ENCODE results near the gene GPR62. TPM values are rescaled to one million over a fixed set of nuclear protein-coding genes. Genes with fewer than 3 reads are reported as not detected.

GPR62 gene
- polyA plus RNA-seq, 3 donors: not detected

GRCh38 chr3:51955893-51956770 lies 951 bp downstream of the GPR62 start:
- peak overlapping the region; percentile 31 to 64 for H3K4me3 Mint-ChIP-seq
- peaks cover 0 to 5% (median 0%) of the 10 kb centered on the region in 7 donors for H3K9me3 Mint-ChIP-seq
- H3K27ac Mint-ChIP-seq: no peak overlapping the region
- intact Hi-C loops (cut with micrococcal nuclease): no loop called here
- Histone ChIP-seq H3K4me1 (ENCODE audit: control insufficient read depth in 1 of 2, insufficient read depth in 2 of 2, low read length in 2 of 2) (peaks cover 45 to 51% of the 10 kb centered on the region in 2 donors), H3K9me3 (replicated peaks in 1 of 2; ENCODE audit: control insufficient read depth in 1 of 2, insufficient read depth in 1 of 2, low read length in 2 of 2) (no peaks in the 10 kb centered on the region), H3K36me3 (replicated peaks in 1 of 2; ENCODE audit: control insufficient read depth in 1 of 2, insufficient read depth in 2 of 2, low read length in 2 of 2) (no peaks in the 10 kb centered on the region), H3K4me3 (replicated peaks in 1 of 3; ENCODE audit: low read depth in 2 of 3, low read length in 3 of 3) (peak overlapping the region in 2 of 3 experiments; percentile 9 to 63), H3K79me2 (ENCODE audit: insufficient read depth, low read length) (no peaks in the 10 kb centered on the region), H2AFZ (ENCODE audit: insufficient read depth, low read depth, low read length, poor library complexity, severe bottlenecking) (peak overlapping the region; percentile 88), H3K27ac (ENCODE audit: low read depth in 1 of 2, low read length in 2 of 2) (no peak overlapping the region), H4K20me1 (ENCODE audit: insufficient read depth, low read length) (no peaks in the 10 kb centered on the region), H3K27me3 (ENCODE audit: control insufficient read depth in 2 of 2, insufficient read depth in 2 of 2, low read length in 2 of 2) (peaks cover 2 to 19% of the 10 kb centered on the region in 2 donors), H3K9ac (ENCODE audit: insufficient read depth, low read length, poor library complexity, severe bottlenecking) (peak overlapping the region; percentile 66), H3K4me2 (replicated peaks; ENCODE audit: extremely low read depth, low read length, poor library complexity, severe bottlenecking) (peak overlapping the region; percentile 75)
- peaks cover 42% of the 10 kb centered on the region for H3K4me1 Mint-ChIP-seq
- TF ChIP-seq CTCF (IDR thresholded peaks at IDR 0.05): peak; percentile 34
- no peaks in the 10 kb centered on the region for H3K36me3 Mint-ChIP-seq
- WGBS (ENCODE audit: insufficient coverage): 4% methylated on average over 96 of the region's 97 CpGs
- peaks cover 13 to 30% (median 21%) of the 10 kb centered on the region in 3 donors for H3K27me3 Mint-ChIP-seq (ENCODE audit: low read depth in 3 of 3)
- DNase-seq: peak; percentile 55 to 85 (median 66)

DNA sequence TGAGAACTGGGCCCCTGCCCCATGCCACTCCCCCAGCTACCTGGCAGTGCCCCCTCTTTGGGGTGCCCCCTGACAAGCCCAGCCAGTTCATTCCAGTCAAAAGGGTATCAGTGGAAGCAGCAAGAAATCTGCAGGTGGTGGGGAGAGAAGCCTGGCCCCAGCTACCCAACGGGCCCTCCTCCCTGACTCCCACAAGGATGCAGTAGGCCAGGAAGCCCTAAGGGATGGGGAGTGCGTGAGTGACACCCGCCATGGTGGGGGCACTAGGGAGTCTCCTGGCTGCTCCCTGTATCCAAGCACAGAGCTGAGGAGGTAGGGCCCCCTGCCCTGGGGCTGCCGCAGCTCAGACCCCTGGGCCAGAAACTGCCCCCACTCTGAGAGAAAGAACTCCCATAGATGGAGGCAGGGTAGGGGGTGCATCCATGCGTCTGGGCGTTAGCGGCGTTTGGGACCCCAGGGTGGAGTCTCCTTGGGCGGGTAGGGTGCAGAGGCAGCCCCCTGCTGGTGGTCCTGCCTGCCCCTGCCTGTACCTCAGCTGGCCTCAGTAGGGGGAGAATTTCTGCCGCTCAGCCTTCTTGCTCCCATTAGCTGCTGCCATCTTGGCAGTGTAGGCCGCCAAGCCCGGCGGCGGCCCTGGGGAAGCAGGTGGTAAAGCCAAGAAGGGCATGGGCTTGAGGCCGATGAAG lies 2.5 kb downstream of the GPR62 start:
- 91% methylated on average over 14 of the region's 15 CpGs for WGBS (ENCODE audit: insufficient coverage)
- peaks cover 45 to 51% of the 10 kb centered on the region in 2 donors for H3K4me1 ChIP-seq (ENCODE audit: control insufficient read depth in 1 of 2, insufficient read depth in 2 of 2, low read length in 2 of 2)
- Mint-ChIP-seq H3K27ac (peak overlapping the region in 1 of 7 donors; percentile 58), H3K9me3 (peaks cover 0 to 5% (median 0%) of the 10 kb centered on the region in 7 donors), H3K36me3 (no peaks in the 10 kb centered on the region), H3K27me3 (ENCODE audit: low read depth in 3 of 3) (peaks cover 21 to 41% (median 26%) of the 10 kb centered on the region in 3 donors), H3K4me1 (peaks cover 41% of the 10 kb centered on the region), H3K4me3 (no peak overlapping the region)
- no peak overlapping the region for H3K27ac ChIP-seq (ENCODE audit: low read depth in 1 of 2, low read length in 2 of 2)
- intact Hi-C loops (cut with micrococcal nuclease): no loop called here
- no peak for TF ChIP-seq CTCF (IDR thresholded peaks at IDR 0.05)
- H3K4me2 ChIP-seq (replicated peaks; ENCODE audit: extremely low read depth, low read length, poor library complexity, severe bottlenecking): no peak overlapping the region
- no peaks in the 10 kb centered on the region for H3K36me3 ChIP-seq (replicated peaks in 1 of 2; ENCODE audit: control insufficient read depth in 1 of 2, insufficient read depth in 2 of 2, low read length in 2 of 2)
- H3K4me3 ChIP-seq (replicated peaks in 1 of 3; ENCODE audit: low read depth in 2 of 3, low read length in 3 of 3): no peak overlapping the region
- no peak overlapping the region for H2AFZ ChIP-seq (ENCODE audit: insufficient read depth, low read depth, low read length, poor library complexity, severe bottlenecking)
- DNase-seq: no peak
- peak overlapping the region; percentile 13 for H3K9ac ChIP-seq (ENCODE audit: insufficient read depth, low read length, poor library complexity, severe bottlenecking)
- H4K20me1 ChIP-seq (ENCODE audit: insufficient read depth, low read length): no peaks in the 10 kb centered on the region
- no peaks in the 10 kb centered on the region for H3K79me2 ChIP-seq (ENCODE audit: insufficient read depth, low read length)
- peaks cover 2 to 27% of the 10 kb centered on the region in 2 donors for H3K27me3 ChIP-seq (ENCODE audit: control insufficient read depth in 2 of 2, insufficient read depth in 2 of 2, low read length in 2 of 2)
- no peaks in the 10 kb centered on the region for H3K9me3 ChIP-seq (replicated peaks in 1 of 2; ENCODE audit: control insufficient read depth in 1 of 2, insufficient read depth in 1 of 2, low read length in 2 of 2)
